Esophagus squamous epithelium (tissue), 4 donors: ENCODE data around the gene EHMT1.
"Not testable (repeated sequence)": the region's sequence is repeated elsewhere in the genome, so short reads cannot be mapped to it uniquely, and the experiment has no call there.

Experiments used
- CTCF ChIP-seq, 6 experiments: fragments of 450-650 bp in 4 of 6; fragments of 200-600 bp in 2 of 6; sonication (generic) in 2 of 6; IDR thresholded peaks; one replicate each; pipeline ENCODE4 v1.5.1; 2016 to 2019; ENCODE audit warnings: antibody characterized with exemption in 6 of 6, mild to moderate bottlenecking in 4 of 6, moderate library complexity in 4 of 6
- POLR2A ChIP-seq, 4 donors: fragments of 450-650 bp; IDR thresholded peaks; one replicate each; pipeline ENCODE4 v1.6.1; 2017; ENCODE audit warnings: antibody characterized with exemption in 4 of 4, mild to moderate bottlenecking in 4 of 4, moderate library complexity in 3 of 4

- TF ChIP-seq CTCF, POLR2A (IDR thresholded peaks at IDR 0.05): not testable (repeated sequence)
These were observed 119.4 kb downstream of the EHMT1 start for GRCh38 chr9:137738182-137738696.
